Fibroblast of gingiva (primary cell): Measurements from ENCODE around the gene UNC79.

Experiments
- DNase-seq: peaks from one replicate; pipeline ENCODE4 v3.0.0-alpha.2; 2011; ENCODE audit warnings: low read depth

The UNC79 gene

GRCh38 chr14:93708800-93709199 lies 278.1 kb downstream of the UNC79 start:
- DNase-seq, result no peak

- DNase-seq, result no peak
Measured at GRCh38 chr14:93709249-93709648, 278.5 kb downstream of the UNC79 start.

GRCh38 chr14:93712079-93712837 lies 281.5 kb downstream of the UNC79 start:
- DNase-seq, result no peak

GRCh38 chr14:93712838-93713724 lies 282.3 kb downstream of the UNC79 start:
- no peak for DNase-seq

GRCh38 chr14:93713726-93714405 lies 283.1 kb downstream of the UNC79 start:
- DNase-seq, result no peak

GRCh38 chr14:93714605-93715004 lies 283.9 kb downstream of the UNC79 start:
- no peak for DNase-seq

- DNase-seq, result no peak
Measured at GRCh38 chr14:93715279-93715927, 284.7 kb downstream of the UNC79 start.

GRCh38 chr14:93716002-93716745 lies 285.4 kb downstream of the UNC79 start:
- no peak for DNase-seq

- DNase-seq, result no peak
Measured at GRCh38 chr14:93716746-93717667, 286.3 kb downstream of the UNC79 start.

- no peak for DNase-seq
Measured at GRCh38 chr14:93717668-93718320, 287.1 kb downstream of the UNC79 start.

GRCh38 chr14:93719256-93719655 lies 288.5 kb downstream of the UNC79 start:
- DNase-seq, result no peak

GRCh38 chr14:93720076-93720815 lies 289.5 kb downstream of the UNC79 start:
- no peak for DNase-seq

- DNase-seq, result no peak
Measured at GRCh38 chr14:93720981-93721483, 290.3 kb downstream of the UNC79 start.

- no peak for DNase-seq
Measured at GRCh38 chr14:93723001-93723400, 292.3 kb downstream of the UNC79 start.

- DNase-seq, result no peak
Measured at GRCh38 chr14:93725002-93725582, 294.4 kb downstream of the UNC79 start.

GRCh38 chr14:93725993-93726392 lies 295.3 kb downstream of the UNC79 start:
- no peak for DNase-seq

GRCh38 chr14:93727039-93727740 lies 296.5 kb downstream of the UNC79 start:
- DNase-seq, result no peak
